Measurements from ENCODE around the gene ZNF367.
"Not testable (repeated sequence)": the region's sequence is repeated elsewhere in the genome, so short reads cannot be mapped to it uniquely, and the experiment has no call there.

The ZNF367 gene

DNA sequence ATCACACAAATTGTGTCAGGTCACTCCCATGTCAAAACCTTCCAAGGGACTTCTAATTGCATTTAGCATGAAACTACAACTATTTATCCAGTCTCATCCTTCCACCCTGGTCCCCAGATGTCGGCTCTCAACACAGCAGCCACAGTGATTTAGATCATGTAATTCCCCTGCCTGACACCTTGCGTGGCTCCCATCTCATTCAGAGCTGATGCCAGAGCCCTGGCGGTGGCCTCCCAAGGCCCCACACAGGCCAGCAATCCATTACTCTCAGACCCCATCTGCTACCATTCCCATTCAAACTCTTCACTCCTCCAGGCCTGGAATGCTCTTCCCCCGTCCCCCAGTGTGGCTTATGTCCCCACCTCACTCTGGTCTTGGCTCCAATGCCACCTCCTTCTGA is 37.0 kb downstream of the ZNF367 start:
- TF ChIP-seq, protein P1, sequence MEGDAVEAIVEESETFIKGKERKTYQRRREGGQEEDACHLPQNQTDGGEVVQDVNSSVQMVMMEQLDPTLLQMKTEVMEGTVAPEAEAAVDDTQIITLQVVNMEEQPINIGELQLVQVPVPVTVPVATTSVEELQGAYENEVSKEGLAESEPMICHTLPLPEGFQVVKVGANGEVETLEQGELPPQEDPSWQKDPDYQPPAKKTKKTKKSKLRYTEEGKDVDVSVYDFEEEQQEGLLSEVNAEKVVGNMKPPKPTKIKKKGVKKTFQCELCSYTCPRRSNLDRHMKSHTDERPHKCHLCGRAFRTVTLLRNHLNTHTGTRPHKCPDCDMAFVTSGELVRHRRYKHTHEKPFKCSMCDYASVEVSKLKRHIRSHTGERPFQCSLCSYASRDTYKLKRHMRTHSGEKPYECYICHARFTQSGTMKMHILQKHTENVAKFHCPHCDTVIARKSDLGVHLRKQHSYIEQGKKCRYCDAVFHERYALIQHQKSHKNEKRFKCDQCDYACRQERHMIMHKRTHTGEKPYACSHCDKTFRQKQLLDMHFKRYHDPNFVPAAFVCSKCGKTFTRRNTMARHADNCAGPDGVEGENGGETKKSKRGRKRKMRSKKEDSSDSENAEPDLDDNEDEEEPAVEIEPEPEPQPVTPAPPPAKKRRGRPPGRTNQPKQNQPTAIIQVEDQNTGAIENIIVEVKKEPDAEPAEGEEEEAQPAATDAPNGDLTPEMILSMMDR (IDR thresholded peaks at IDR 0.05; ENCODE audit: poor library complexity, severe bottlenecking), result no peak

DNA sequence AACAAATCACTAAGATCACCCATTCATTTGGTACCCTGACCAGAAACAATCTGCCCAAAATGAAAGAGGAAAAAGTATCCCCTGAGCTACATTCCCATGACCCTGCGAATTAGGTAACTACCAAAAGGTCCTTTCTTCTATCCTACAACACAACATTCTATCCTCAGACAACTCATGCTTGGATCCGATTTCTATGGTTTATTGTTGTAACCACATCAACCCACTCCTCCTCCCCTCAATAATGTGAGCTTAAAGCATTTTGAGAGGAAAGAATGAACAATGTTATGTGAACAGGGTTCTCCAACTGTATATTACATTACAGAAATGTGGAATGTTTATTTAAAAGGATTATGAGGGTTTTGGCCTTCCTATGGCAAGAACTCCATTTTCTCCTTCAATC is 38.7 kb downstream of the ZNF367 start:
- Histone ChIP-seq H3K4me1 (ENCODE audit: insufficient read depth, poor library complexity, severe bottlenecking) (peaks cover 16% of the 10 kb centered on the region), H3K4me3 (ENCODE audit: severe bottlenecking) (no peak overlapping the region), H3K36me3 (ENCODE audit: low read depth) (no peaks in the 10 kb centered on the region), H3K9me3 (ENCODE audit: severe bottlenecking) (no peaks in the 10 kb centered on the region), H3K27ac (ENCODE audit: poor library complexity, severe bottlenecking) (no peak overlapping the region), H3K27me3 (ENCODE audit: insufficient read depth, poor library complexity, severe bottlenecking) (no peaks in the 10 kb centered on the region)
- ATAC-seq (ENCODE audit: low read depth) (no peak), DNase-seq (ENCODE audit: low spot score) (no peak)
- TF ChIP-seq, protein P1 (IDR thresholded peaks at IDR 0.05; ENCODE audit: poor library complexity, severe bottlenecking), result no peak

More for the DNA sequence above, 37.0 kb downstream of the ZNF367 start:
- H3K27ac ChIP-seq (ENCODE audit: poor library complexity, severe bottlenecking), result no peak overlapping the region
- ATAC-seq (ENCODE audit: low read depth) (no peak), DNase-seq (ENCODE audit: low spot score) (no peak)
- no peak overlapping the region for H3K4me3 ChIP-seq (ENCODE audit: severe bottlenecking)
- no peaks in the 10 kb centered on the region for H3K27me3 ChIP-seq (ENCODE audit: insufficient read depth, poor library complexity, severe bottlenecking)
- no peaks in the 10 kb centered on the region for H3K9me3 ChIP-seq (ENCODE audit: severe bottlenecking)
- H3K36me3 ChIP-seq (ENCODE audit: low read depth), result peaks cover 12% of the 10 kb centered on the region
- H3K4me1 ChIP-seq (ENCODE audit: insufficient read depth, poor library complexity, severe bottlenecking), result peaks cover 16% of the 10 kb centered on the region

DNA sequence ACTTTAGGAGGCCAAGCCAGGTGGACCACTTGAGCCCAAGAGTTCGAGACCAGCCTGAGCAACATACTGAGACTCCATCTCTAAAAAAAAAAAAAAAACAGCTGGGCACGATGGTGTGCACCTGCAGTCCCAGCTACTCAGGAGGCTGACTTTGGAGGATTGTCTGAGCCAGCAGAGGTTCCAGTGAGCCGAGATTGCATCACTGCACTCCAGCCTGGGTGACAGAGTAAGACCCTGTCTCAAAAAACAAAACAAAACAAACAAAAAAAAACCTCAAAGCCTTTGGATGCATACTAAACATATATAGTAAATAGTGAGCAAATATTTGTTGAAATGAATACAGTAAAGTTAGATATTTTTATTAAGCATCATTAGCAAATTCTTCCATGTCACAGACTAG is 40.0 kb downstream of the ZNF367 start:
- Histone ChIP-seq H3K27ac (ENCODE audit: poor library complexity, severe bottlenecking) (no peak overlapping the region), H3K36me3 (ENCODE audit: low read depth) (no peaks in the 10 kb centered on the region), H3K9me3 (ENCODE audit: severe bottlenecking) (no peaks in the 10 kb centered on the region), H3K4me3 (ENCODE audit: severe bottlenecking) (no peak overlapping the region), H3K4me1 (ENCODE audit: insufficient read depth, poor library complexity, severe bottlenecking) (peaks cover 13% of the 10 kb centered on the region), H3K27me3 (ENCODE audit: insufficient read depth, poor library complexity, severe bottlenecking) (no peaks in the 10 kb centered on the region)
- TF ChIP-seq, protein P1 (IDR thresholded peaks at IDR 0.05; ENCODE audit: poor library complexity, severe bottlenecking), result no peak
- DNase-seq (ENCODE audit: low spot score), result no peak
- no peak for ATAC-seq (ENCODE audit: low read depth)

DNA sequence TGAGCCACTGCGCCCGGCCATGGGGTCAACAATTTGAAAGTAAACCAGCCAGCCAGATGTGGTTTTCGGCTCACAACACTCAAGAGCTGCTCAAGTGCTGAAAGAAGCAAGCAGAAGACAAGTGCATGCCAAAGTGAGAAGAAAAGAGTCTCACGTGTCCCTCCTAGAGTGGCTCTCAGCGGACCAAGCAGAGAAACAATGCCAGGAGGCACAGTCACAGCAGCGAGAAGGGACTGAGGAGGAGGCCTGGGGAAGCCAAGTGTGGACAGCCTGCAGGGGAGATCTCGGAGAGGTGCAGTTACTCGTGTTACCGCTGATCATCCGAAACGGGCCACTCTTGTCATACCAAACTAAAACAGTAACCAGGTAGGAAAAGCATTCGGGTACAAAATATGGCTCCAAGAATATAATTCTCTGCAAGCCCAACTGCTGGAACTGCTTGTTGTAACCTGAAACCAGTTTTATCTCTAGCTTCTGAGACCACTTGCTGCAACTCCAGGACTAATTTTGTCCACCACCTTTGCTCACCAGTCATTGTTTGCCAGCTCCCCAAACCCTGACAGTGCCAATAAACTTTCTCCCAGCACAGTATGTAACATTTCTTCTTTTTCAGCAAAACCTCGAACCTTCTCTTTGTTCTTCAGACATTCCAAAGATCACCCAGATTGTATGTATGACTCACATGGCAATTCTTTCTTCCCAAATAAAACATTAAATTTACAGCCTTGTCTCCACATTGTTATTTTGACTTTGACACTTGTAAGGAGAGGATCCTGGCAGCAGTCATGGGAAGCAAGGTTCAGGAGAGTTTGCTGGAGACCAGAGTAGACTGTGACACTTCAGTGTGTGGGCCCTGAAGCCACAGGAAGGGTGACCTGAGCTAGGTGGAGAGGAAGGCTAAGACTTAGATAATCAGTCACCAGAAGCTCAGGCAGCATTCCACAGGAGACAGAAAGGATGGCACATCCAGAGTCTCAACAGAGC is 41.0 kb downstream of the ZNF367 start:
- TF ChIP-seq, protein P1 (IDR thresholded peaks at IDR 0.05; ENCODE audit: poor library complexity, severe bottlenecking), result no peak
- DNase-seq (ENCODE audit: low spot score), result no peak
- Histone ChIP-seq H3K36me3 (ENCODE audit: low read depth) (no peaks in the 10 kb centered on the region), H3K4me1 (ENCODE audit: insufficient read depth, poor library complexity, severe bottlenecking) (peaks cover 8% of the 10 kb centered on the region), H3K9me3 (ENCODE audit: severe bottlenecking) (no peaks in the 10 kb centered on the region), H3K27me3 (ENCODE audit: insufficient read depth, poor library complexity, severe bottlenecking) (no peaks in the 10 kb centered on the region), H3K27ac (ENCODE audit: poor library complexity, severe bottlenecking) (peak overlapping the region; percentile 34), H3K4me3 (ENCODE audit: severe bottlenecking) (no peak overlapping the region)
- peak; percentile 70 for ATAC-seq (ENCODE audit: low read depth)

DNA sequence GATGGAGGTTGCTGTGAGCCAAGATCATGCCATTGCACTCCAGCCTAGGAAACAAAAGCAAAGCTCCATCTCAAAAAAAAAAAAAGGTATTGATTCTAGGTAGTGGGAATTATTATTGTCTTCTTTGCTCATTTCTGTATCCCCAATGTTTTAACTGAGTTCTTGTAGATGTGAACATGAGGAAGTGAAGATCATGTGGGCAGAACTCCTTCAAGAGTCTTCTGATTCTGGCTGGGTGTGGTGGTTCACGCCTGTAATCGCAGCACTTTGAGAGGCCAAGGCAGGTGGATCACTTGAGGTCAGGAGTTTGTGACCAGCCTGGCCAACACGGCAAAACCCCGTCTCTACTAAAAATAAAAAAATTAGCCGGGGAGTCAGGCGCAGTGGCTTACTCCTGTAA is 42.7 kb downstream of the ZNF367 start:
- not testable (repeated sequence) for H3K9me3 ChIP-seq (ENCODE audit: severe bottlenecking); H3K27me3 ChIP-seq (ENCODE audit: insufficient read depth, poor library complexity, severe bottlenecking); H3K36me3 ChIP-seq (ENCODE audit: low read depth); DNase-seq (ENCODE audit: low spot score); ATAC-seq (ENCODE audit: low read depth); H3K4me1 ChIP-seq (ENCODE audit: insufficient read depth, poor library complexity, severe bottlenecking); H3K27ac ChIP-seq (ENCODE audit: poor library complexity, severe bottlenecking); H3K4me3 ChIP-seq (ENCODE audit: severe bottlenecking)

All from RWPE2 (cell line).